OCI-LY3 (cell line): ENCODE data around the gene RBMS3.

Source experiments
- EZH2phosphoT487 ChIP-seq: fragments of 200-600 bp; shearing (Covaris generic); IDR thresholded peaks from 2 replicates; pipeline ENCODE4 v1.6.1; 2018; ENCODE audit warnings: antibody characterized with exemption, mixed run types, low read depth
- TF ChIP-seq, protein P1 (sequence below): fragments of 200-600, 300-600 bp; sonication (generic); IDR thresholded peaks from 2 replicates; pipeline ENCODE4 v1.5.1; 2014; ENCODE audit warnings: antibody characterized with exemption, low read length, low read depth

- TF ChIP-seq, protein P1, sequence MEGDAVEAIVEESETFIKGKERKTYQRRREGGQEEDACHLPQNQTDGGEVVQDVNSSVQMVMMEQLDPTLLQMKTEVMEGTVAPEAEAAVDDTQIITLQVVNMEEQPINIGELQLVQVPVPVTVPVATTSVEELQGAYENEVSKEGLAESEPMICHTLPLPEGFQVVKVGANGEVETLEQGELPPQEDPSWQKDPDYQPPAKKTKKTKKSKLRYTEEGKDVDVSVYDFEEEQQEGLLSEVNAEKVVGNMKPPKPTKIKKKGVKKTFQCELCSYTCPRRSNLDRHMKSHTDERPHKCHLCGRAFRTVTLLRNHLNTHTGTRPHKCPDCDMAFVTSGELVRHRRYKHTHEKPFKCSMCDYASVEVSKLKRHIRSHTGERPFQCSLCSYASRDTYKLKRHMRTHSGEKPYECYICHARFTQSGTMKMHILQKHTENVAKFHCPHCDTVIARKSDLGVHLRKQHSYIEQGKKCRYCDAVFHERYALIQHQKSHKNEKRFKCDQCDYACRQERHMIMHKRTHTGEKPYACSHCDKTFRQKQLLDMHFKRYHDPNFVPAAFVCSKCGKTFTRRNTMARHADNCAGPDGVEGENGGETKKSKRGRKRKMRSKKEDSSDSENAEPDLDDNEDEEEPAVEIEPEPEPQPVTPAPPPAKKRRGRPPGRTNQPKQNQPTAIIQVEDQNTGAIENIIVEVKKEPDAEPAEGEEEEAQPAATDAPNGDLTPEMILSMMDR: no peak
- no peak for TF ChIP-seq EZH2phosphoT487
Measured at GRCh38 chr3:29240248-29240647, 40.6 kb upstream of the RBMS3 start.
